Endothelial cell of umbilical vein (primary cell): ENCODE results near the gene LRP1B. TPM values are rescaled to one million over a fixed set of nuclear protein-coding genes. Genes with fewer than 3 reads are reported as not detected.
"Not testable (repeated sequence)": the region's sequence is repeated elsewhere in the genome, so short reads cannot be mapped to it uniquely, and the experiment has no call there.

Experiments
- BruUV-seq: library from RNA; stranded (reverse); fragments of 400-500 nt; replicated peaks from 2 replicates; lab custom pipeline; 2021; lab: Mats Ljungman, UMichigan
- CTCF ChIA-PET: fragments of 300-600, 350-600 bp; sonication (Branson Sonifier 250); formaldehyde crosslinking; loops from one replicate; lab custom pipeline; 2021; ENCODE audit warnings: antibody characterized with exemption, inconsistent platforms; lab: Charles Lee
- POLR2A ChIA-PET: fragments of 300-600, 350-600 bp; sonication (Branson Sonifier 250); formaldehyde crosslinking; loops from one replicate; lab custom pipeline; 2021; ENCODE audit warnings: antibody characterized with exemption, inconsistent platforms; lab: Charles Lee
- DNase-seq: peaks from one replicate; pipeline ENCODE4 v3.0.0-alpha.2; 2011; ENCODE audit warnings: low read depth, low spot score
- FAIRE-seq: peaks from 2 replicates; lab custom pipeline; 2011; peaks lifted over from hg19 to GRCh38; lab: Jason Lieb, UNC
- H2AFZ ChIP-seq: 2 replicates; pipeline ENCODE4 v1.6.0; 2012; ENCODE audit warnings: low read depth, low read length, control low read depth, inconsistent platforms
- H3K27ac ChIP-seq: 2 replicates; pipeline ENCODE4 v1.5.1; 2011; ENCODE audit warnings: low read depth, mild to moderate bottlenecking, control low read depth, low read length, moderate library complexity; ENCODE audit not compliant: insufficient read depth
- H3K27me3 ChIP-seq, 2 experiments: 2 replicates each; pipeline versions ENCODE4 v1.6.0 to v1.6.1; 2011; ENCODE audit warnings: low read length in 2 of 2, mixed read lengths in 1 of 2; ENCODE audit not compliant: control insufficient read depth in 2 of 2, insufficient read depth in 2 of 2
- H3K36me3 ChIP-seq, 2 experiments: 2 replicates in 1 of 2; 3 replicates in 1 of 2; pipeline ENCODE4 v1.5.1; 2011; ENCODE audit warnings: low read length in 2 of 2, mild to moderate bottlenecking in 1 of 2, moderate library complexity in 1 of 2; ENCODE audit not compliant: control insufficient read depth in 2 of 2, insufficient read depth in 2 of 2; ENCODE audit errors: extremely low read depth in 1 of 2
- H3K4me1 ChIP-seq: 3 replicates; pipeline ENCODE4 v1.5.1; 2011; ENCODE audit warnings: mild to moderate bottlenecking, low read length; ENCODE audit not compliant: control insufficient read depth, insufficient read depth; ENCODE audit errors: extremely low read depth
- H3K4me2 ChIP-seq: 2 replicates; pipeline ENCODE4 v1.6.1; 2011; ENCODE audit warnings: low read length, control low read depth, mixed read lengths; ENCODE audit not compliant: insufficient read depth
- H3K4me3 ChIP-seq, 3 experiments: fragments of 200-600 bp in 1 of 3; sonication (generic), shearing (Covaris generic) in 1 of 3; replicated peaks in 1 of 3; 2 replicates each; pipeline ENCODE4 v1.5.1; 2011 to 2016; ENCODE audit warnings: control low read depth in 3 of 3, low read length in 3 of 3, mild to moderate bottlenecking in 2 of 3, inconsistent platforms in 1 of 3, low read depth in 1 of 3, moderate library complexity in 1 of 3; ENCODE audit not compliant: insufficient read depth in 1 of 3
- H3K79me2 ChIP-seq: 2 replicates; pipeline ENCODE4 v1.6.0; 2012; ENCODE audit warnings: low read length, inconsistent platforms; ENCODE audit not compliant: control insufficient read depth, insufficient read depth
- H3K9ac ChIP-seq: replicated peaks from 2 replicates; pipeline ENCODE3; 2011; ENCODE audit warnings: low read length, control low read depth; ENCODE audit not compliant: insufficient read depth; ENCODE audit errors: extremely low read depth
- H3K9me1 ChIP-seq: replicated peaks from 3 replicates; pipeline ENCODE4 v1.6.0; 2011; ENCODE audit warnings: mild to moderate bottlenecking, low read length; ENCODE audit not compliant: control insufficient read depth, insufficient read depth; ENCODE audit errors: extremely low read depth
- H3K9me3 ChIP-seq: replicated peaks from 2 replicates; pipeline ENCODE4 v1.5.1; 2012; ENCODE audit warnings: low read length, inconsistent platforms; ENCODE audit not compliant: control insufficient read depth, insufficient read depth
- H4K20me1 ChIP-seq: replicated peaks from 2 replicates; pipeline ENCODE3; 2011; ENCODE audit warnings: mild to moderate bottlenecking, low read length; ENCODE audit not compliant: control insufficient read depth, insufficient read depth; ENCODE audit errors: extremely low read depth
- EZH2 ChIP-seq: IDR thresholded peaks from 2 replicates; pipeline ENCODE4 v1.6.1; 2012; ENCODE audit warnings: borderline replicate concordance, low read depth, mild to moderate bottlenecking, moderate library complexity, low read length, inconsistent platforms; ENCODE audit not compliant: severe bottlenecking
- FOS ChIP-seq: IDR thresholded peaks from 2 replicates; pipeline ENCODE4 v1.6.1; 2011; ENCODE audit warnings: mild to moderate bottlenecking, low read length, moderate library complexity, borderline replicate concordance; ENCODE audit not compliant: insufficient read depth
- GATA2 ChIP-seq: IDR thresholded peaks from 2 replicates; pipeline ENCODE4 v1.7.0; 2011; ENCODE audit warnings: low read depth, mild to moderate bottlenecking, moderate library complexity, mixed read lengths, low read length; ENCODE audit not compliant: insufficient read length, insufficient read depth
- JUN ChIP-seq: IDR thresholded peaks from 2 replicates; pipeline ENCODE4 v1.6.1; 2011; ENCODE audit warnings: borderline replicate concordance, low read depth; ENCODE audit not compliant: insufficient read length, insufficient read depth
- MYC ChIP-seq: IDR thresholded peaks from one replicate; pipeline ENCODE4 v1.6.1; 2011; ENCODE audit warnings: mild to moderate bottlenecking, low read depth, low read length
- POLR2A ChIP-seq: IDR thresholded peaks from 2 replicates; pipeline ENCODE4 v1.6.1; 2012; ENCODE audit warnings: low read depth, mild to moderate bottlenecking, control low read depth, low read length
- POLR2AphosphoS5 ChIP-seq: IDR thresholded peaks from 2 replicates; pipeline ENCODE4 v1.6.1; 2012; ENCODE audit warnings: low read depth, mild to moderate bottlenecking, control low read depth, low read length, moderate library complexity; ENCODE audit not compliant: insufficient read depth
- dilution Hi-C: fragments of 300-500 bp; cut with MboI; formaldehyde crosslinking; loops from one replicate; pipeline ENCODE4 v1.15.0; 2019; ENCODE audit warnings: low sequenced_read_pairs; ENCODE audit not compliant: extremely low pct_ligation_motif_present
- intact Hi-C: fragments of 100-400 bp; cut with micrococcal nuclease; formaldehyde crosslinking; loops from one replicate; pipeline ENCODE4 v1.10.0; 2022
- polyA plus RNA-seq, 4 experiments: library from polyadenylated mRNA; depleted of rRNA in 3 of 4; stranded (reverse) in 3 of 4; unstranded in 1 of 4; fragments of >200 nt; gene quantifications; 2 replicates each; pipeline versions ENCODE4 v1.2.1 to v1.2.3, GENCODE V29; 2011 to 2012; ENCODE audit warnings: missing spikeins in 1 of 4
- total RNA-seq: library from RNA; stranded (reverse); gene quantifications from 2 replicates; pipeline ENCODE4 v1.2.3, GENCODE V29; 2021
- TF ChIP-seq, protein P1 (sequence below): IDR thresholded peaks from 2 replicates; pipeline ENCODE4 v1.6.1; 2011; ENCODE audit not compliant: insufficient read depth, insufficient read length
- TF ChIP-seq, protein P2 (sequence below), 2 donors: IDR thresholded peaks; 1 replicate in 1 of 2; 2 replicates in 1 of 2; pipeline ENCODE4 v1.5.1; 2011; ENCODE audit warnings: low read length in 2 of 2, mild to moderate bottlenecking in 2 of 2, moderate library complexity in 2 of 2, control low read depth in 1 of 2, inconsistent platforms in 1 of 2, low read depth in 1 of 2; ENCODE audit not compliant: insufficient read depth in 1 of 2; ENCODE audit errors: extremely low read depth in 1 of 2

The LRP1B gene
- total and polyA plus RNA-seq, 2 donors (not counting 3 experiments of a cell fraction or from before 2014, with no cell fraction given): 0.03 to 0.07 TPM

DNA sequence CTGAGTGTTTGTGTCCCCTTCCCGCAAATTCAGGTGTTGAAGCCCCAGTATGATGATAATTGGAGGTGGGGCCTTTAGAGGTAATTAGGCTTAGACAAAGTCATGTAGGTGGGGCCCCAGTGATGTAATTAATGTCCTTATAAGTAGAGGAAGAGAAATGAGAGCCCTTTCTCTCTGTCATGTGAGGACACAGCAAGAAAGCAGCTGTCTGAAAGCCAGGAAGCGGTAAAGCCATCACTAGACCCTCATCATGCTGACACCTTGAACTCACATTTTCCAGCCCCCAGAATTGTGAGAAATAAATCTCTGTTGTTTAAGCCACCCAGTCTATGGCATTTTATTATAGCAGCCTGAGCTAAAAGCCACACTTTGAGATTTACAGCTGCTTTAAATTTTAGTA, 1580.0 kb downstream of the LRP1B start:
- H3K36me3 ChIP-seq: no peaks in the 10 kb centered on the region
- CTCF ChIA-PET: no interaction called here
- no peak for TF ChIP-seq POLR2AphosphoS5
- no peak for TF ChIP-seq EZH2
- TF ChIP-seq GATA2: no peak
- no peak for TF ChIP-seq MYC
- no peak for TF ChIP-seq POLR2A
- TF ChIP-seq, protein P1, sequence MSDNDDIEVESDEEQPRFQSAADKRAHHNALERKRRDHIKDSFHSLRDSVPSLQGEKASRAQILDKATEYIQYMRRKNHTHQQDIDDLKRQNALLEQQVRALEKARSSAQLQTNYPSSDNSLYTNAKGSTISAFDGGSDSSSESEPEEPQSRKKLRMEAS: no peak
- TF ChIP-seq, protein P2, sequence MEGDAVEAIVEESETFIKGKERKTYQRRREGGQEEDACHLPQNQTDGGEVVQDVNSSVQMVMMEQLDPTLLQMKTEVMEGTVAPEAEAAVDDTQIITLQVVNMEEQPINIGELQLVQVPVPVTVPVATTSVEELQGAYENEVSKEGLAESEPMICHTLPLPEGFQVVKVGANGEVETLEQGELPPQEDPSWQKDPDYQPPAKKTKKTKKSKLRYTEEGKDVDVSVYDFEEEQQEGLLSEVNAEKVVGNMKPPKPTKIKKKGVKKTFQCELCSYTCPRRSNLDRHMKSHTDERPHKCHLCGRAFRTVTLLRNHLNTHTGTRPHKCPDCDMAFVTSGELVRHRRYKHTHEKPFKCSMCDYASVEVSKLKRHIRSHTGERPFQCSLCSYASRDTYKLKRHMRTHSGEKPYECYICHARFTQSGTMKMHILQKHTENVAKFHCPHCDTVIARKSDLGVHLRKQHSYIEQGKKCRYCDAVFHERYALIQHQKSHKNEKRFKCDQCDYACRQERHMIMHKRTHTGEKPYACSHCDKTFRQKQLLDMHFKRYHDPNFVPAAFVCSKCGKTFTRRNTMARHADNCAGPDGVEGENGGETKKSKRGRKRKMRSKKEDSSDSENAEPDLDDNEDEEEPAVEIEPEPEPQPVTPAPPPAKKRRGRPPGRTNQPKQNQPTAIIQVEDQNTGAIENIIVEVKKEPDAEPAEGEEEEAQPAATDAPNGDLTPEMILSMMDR (IDR thresholded peaks at IDR 0.05; ENCODE audit: extremely low read depth in 1 of 2, insufficient read depth in 1 of 2, low read depth in 1 of 2, low read length in 2 of 2): no peak
- TF ChIP-seq JUN: no peak
- TF ChIP-seq FOS: no peak
- DNase-seq (no peak), FAIRE-seq (no peak)
- BruUV-seq: no TSS peak
- H3K79me2 ChIP-seq: no peaks in the 10 kb centered on the region
- no peak overlapping the region for H3K4me2 ChIP-seq
- no peak overlapping the region for H3K9ac ChIP-seq
- dilution Hi-C loops (no loop called here), intact Hi-C loops (no loop called here)
- no peaks in the 10 kb centered on the region for H3K27me3 ChIP-seq
- H3K9me1 ChIP-seq: no peaks in the 10 kb centered on the region
- H2AFZ ChIP-seq: no peak overlapping the region
- H3K9me3 ChIP-seq: no peaks in the 10 kb centered on the region
- H4K20me1 ChIP-seq: no peaks in the 10 kb centered on the region
- H3K27ac ChIP-seq: no peak overlapping the region
- H3K4me1 ChIP-seq: no peaks in the 10 kb centered on the region
- POLR2A ChIA-PET: no interaction called here
- H3K4me3 ChIP-seq: no peak overlapping the region

DNA sequence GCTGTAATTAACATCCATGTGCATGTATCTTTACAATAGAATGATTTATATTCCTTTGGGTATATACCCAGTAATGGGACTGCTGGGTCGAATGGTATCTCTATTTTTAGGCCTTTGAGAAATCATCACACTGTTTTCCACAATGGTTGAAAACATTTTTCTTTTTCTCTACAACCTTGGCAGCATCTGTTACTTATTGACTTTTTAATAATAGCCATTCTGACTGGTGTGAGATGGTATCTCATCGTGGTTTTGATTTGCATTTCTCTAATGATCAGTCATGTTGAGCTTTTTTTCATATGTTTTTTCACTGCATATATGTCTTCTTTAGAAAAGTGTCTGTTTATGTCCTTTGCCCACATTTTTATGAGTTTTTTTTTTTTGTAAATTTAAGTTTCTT, 1586.0 kb downstream of the LRP1B start:
- CTCF ChIA-PET: interaction anchor here (1.1 to 1.2 kb wide), 2 partner anchors 9 to 13 kb away, joined by 3 read pairs; no protein-coding TSS in a partner anchor

More for the DNA sequence above, 1586.0 kb downstream of the LRP1B start:
- DNase-seq, H3K9ac ChIP-seq, H3K79me2 ChIP-seq, H4K20me1 ChIP-seq, H3K27me3 ChIP-seq, FAIRE-seq, H3K36me3 ChIP-seq, H3K27ac ChIP-seq, dilution Hi-C loops, H2AFZ ChIP-seq, H3K9me1 ChIP-seq, H3K4me2 ChIP-seq, H3K4me1 ChIP-seq, H3K4me3 ChIP-seq, intact Hi-C loops, POLR2A ChIA-PET, H3K9me3 ChIP-seq, BruUV-seq: not testable (repeated sequence)
